Vagina (tissue), 2 donors: ENCODE measurements around the gene SH3BP5. TPM values are rescaled to one million over a fixed set of nuclear protein-coding genes. Genes with fewer than 3 reads are reported as not detected.

Experiments used
- DNase-seq, 2 donors: peaks; one replicate each; pipeline ENCODE4 v3.0.0-alpha.2; 2017; ENCODE audit errors: extremely low spot score in 2 of 2
- H3K27ac ChIP-seq: fragments of 200-600 bp; sonication (generic); one replicate; pipeline ENCODE4 v1.5.1; 2019
- H3K27me3 ChIP-seq: fragments of 200-600 bp; sonication (generic); one replicate; pipeline ENCODE4 v1.5.1; 2019
- H3K36me3 ChIP-seq, 2 donors: fragments of 200-600 bp; sonication (generic); one replicate each; pipeline ENCODE4 v1.5.1; 2017 to 2019
- H3K4me1 ChIP-seq: fragments of 200-600 bp; sonication (generic); one replicate; pipeline ENCODE4 v1.5.1; 2019
- H3K4me3 ChIP-seq, 2 donors: fragments of 200-600 bp; sonication (generic); 1 replicate in 1 of 2; 2 replicates in 1 of 2; pipeline ENCODE4 v1.5.1; 2016 to 2019
- H3K9me3 ChIP-seq: fragments of 200-600 bp; sonication (generic); one replicate; pipeline ENCODE4 v1.5.1; 2019
- POLR2A ChIP-seq, 2 donors: fragments of 450-650 bp; IDR thresholded peaks; one replicate each; pipeline ENCODE4 v1.6.1; 2017; ENCODE audit warnings: antibody characterized with exemption in 2 of 2, mild to moderate bottlenecking in 2 of 2, moderate library complexity in 2 of 2
- POLR2AphosphoS5 ChIP-seq, 2 donors: sonication (generic); formaldehyde crosslinking; IDR thresholded peaks; one replicate each; pipeline ENCODE4 v1.9.0; 2017; ENCODE audit warnings: antibody characterized with exemption in 2 of 2, mild to moderate bottlenecking in 2 of 2, low read depth in 1 of 2; ENCODE audit not compliant: insufficient read depth in 1 of 2
- intact Hi-C: fragments of 100-400 bp; cut with DNase I; formaldehyde crosslinking; loops from one replicate; pipeline ENCODE4 v1.15.1; 2023
- total RNA-seq: library from RNA; depleted of rRNA; stranded (reverse); fragments of >200 nt; gene quantifications from one replicate; pipeline ENCODE4 v1.2.3, GENCODE V29; 2016
- TF ChIP-seq, protein P1 (sequence below), 3 experiments: fragments of 450-650 bp in 2 of 3; fragments of 200-600 bp in 1 of 3; sonication (generic) in 1 of 3; IDR thresholded peaks; one replicate each; pipeline ENCODE4 v1.5.1; 2017 to 2019; ENCODE audit warnings: antibody characterized with exemption in 3 of 3, mild to moderate bottlenecking in 2 of 3, moderate library complexity in 2 of 3

SH3BP5 gene
- total RNA-seq, 1 donor from 2014 or later = 78.6 TPM

DNA sequence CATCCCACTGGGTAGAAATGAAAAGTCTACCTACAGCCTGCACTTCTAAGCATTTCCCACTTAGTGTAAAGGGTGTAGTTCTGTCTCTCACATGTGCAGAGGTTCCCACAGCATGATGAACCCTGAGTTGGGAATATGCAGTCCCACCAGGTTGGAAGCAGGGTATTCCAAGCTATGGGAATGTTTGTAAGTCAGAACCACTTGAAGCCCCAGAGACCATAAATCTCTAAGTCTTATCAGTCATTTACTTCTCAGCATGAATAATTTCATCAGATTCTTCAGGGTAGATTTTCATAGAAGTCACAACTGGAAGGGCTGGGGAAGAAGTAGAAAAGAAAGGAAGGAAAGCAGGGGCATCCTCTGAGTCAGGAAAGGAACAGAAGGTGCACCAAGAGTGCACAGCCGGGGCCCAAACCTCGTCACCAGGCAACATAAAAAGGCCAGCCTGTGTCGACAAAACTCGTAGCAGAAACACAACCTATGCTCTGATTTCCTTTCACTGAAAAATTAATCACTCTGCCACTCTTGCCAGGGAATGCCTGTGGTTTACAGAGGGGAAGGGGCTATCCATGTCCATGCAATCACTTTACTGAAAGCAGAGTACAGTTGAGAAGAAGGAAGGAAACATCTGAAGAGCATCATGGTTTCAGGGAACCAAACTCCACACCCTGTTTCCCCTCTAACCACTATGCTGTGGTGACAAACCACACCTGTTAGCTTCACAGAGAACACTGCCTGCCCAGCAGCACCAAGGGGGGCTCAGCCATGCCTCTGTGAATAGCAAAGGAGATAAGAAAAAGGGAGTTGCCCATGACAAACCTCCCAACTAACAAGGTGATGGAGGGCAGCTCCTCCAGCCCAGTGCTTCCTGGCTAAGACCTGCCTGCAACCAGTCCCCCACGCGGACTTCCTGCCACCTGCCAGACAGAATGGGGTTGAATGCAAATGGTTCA is 40.5 kb downstream of the SH3BP5 start:
- intact Hi-C loops = loop anchor here (5.0 kb wide), 1 partner anchor 35 kb away; no protein-coding TSS in a partner anchor
- H3K9me3 ChIP-seq = no peaks in the 10 kb centered on the region
- H3K4me3 ChIP-seq = no peak overlapping the region
- DNase-seq = no peak
- peak overlapping the region; percentile 74 for H3K27ac ChIP-seq
- H3K27me3 ChIP-seq = no peaks in the 10 kb centered on the region
- TF ChIP-seq, protein P1, sequence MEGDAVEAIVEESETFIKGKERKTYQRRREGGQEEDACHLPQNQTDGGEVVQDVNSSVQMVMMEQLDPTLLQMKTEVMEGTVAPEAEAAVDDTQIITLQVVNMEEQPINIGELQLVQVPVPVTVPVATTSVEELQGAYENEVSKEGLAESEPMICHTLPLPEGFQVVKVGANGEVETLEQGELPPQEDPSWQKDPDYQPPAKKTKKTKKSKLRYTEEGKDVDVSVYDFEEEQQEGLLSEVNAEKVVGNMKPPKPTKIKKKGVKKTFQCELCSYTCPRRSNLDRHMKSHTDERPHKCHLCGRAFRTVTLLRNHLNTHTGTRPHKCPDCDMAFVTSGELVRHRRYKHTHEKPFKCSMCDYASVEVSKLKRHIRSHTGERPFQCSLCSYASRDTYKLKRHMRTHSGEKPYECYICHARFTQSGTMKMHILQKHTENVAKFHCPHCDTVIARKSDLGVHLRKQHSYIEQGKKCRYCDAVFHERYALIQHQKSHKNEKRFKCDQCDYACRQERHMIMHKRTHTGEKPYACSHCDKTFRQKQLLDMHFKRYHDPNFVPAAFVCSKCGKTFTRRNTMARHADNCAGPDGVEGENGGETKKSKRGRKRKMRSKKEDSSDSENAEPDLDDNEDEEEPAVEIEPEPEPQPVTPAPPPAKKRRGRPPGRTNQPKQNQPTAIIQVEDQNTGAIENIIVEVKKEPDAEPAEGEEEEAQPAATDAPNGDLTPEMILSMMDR (IDR thresholded peaks at IDR 0.05) = no peak
- TF ChIP-seq POLR2A (IDR thresholded peaks at IDR 0.05) = no peak
- no peak for TF ChIP-seq POLR2AphosphoS5 (IDR thresholded peaks at IDR 0.05; ENCODE audit: insufficient read depth in 1 of 2, low read depth in 1 of 2)
- H3K36me3 ChIP-seq = no peaks in the 10 kb centered on the region
- H3K4me1 ChIP-seq = peaks cover 83% of the 10 kb centered on the region

DNA sequence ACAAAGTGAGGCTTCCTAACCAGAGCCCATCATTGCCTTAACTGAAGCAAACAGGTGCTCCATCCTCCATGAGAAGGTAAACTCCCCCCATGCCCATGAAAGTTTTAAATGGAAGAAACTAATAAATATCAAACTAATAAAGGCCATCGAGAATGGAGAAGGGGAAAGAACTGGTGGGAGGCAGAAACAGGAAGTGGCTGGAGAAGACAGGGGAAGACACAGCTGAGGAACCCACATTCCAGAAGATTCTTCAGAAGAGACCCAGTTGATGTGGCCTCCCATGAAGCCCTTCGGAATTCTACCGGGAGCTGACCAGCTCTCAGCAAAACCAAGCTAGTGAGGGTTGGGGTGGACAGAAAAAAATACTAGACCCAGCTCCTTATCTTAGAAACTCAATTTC is 41.6 kb downstream of the SH3BP5 start:
- H3K27me3 ChIP-seq = no peaks in the 10 kb centered on the region
- peak overlapping the region; percentile 74 for H3K27ac ChIP-seq
- peaks cover 85% of the 10 kb centered on the region for H3K4me1 ChIP-seq
- H3K4me3 ChIP-seq = no peak overlapping the region
- TF ChIP-seq POLR2A (IDR thresholded peaks at IDR 0.05) = no peak
- TF ChIP-seq, protein P1 (IDR thresholded peaks at IDR 0.05) = no peak
- TF ChIP-seq POLR2AphosphoS5 (IDR thresholded peaks at IDR 0.05; ENCODE audit: insufficient read depth in 1 of 2, low read depth in 1 of 2) = no peak
- intact Hi-C loops = loop anchor here (5.0 kb wide), 1 partner anchor 37 kb away; no protein-coding TSS in a partner anchor
- no peaks in the 10 kb centered on the region for H3K9me3 ChIP-seq
- no peak for DNase-seq
- H3K36me3 ChIP-seq = no peaks in the 10 kb centered on the region

DNA sequence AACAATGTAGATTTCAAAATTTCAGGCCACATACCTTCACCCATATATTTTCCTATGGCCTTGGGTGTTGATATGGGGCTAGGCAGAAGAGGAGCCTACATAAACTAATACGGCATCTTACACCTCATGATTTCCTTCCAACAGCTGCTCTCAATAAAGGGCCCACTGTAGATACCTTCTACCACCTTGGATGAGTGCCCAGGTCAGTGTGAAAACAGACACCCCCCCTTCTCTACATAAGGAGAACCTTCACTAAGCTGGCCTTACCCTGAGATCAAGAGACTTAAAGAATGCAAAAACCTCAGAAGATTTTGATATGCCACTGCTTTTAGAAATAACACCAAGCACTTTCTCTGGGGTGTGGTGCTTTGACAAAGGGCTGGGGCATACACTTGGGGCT is 42.7 kb downstream of the SH3BP5 start:
- DNase-seq = no peak
- Histone ChIP-seq H3K36me3 (no peaks in the 10 kb centered on the region), H3K27ac (peak overlapping the region; percentile 74), H3K4me3 (no peak overlapping the region), H3K4me1 (peaks cover 83% of the 10 kb centered on the region), H3K27me3 (no peaks in the 10 kb centered on the region), H3K9me3 (no peaks in the 10 kb centered on the region)
- intact Hi-C loops = loop anchor here (5.0 kb wide), 1 partner anchor 38 kb away; no protein-coding TSS in a partner anchor
- TF ChIP-seq POLR2AphosphoS5 (IDR thresholded peaks at IDR 0.05; ENCODE audit: insufficient read depth in 1 of 2, low read depth in 1 of 2) (no peak), POLR2A (IDR thresholded peaks at IDR 0.05) (no peak)
- TF ChIP-seq, protein P1 (IDR thresholded peaks at IDR 0.05) = no peak

GRCh38 chr3:15288331-15289035 is 43.9 kb downstream of the SH3BP5 start:
- DNase-seq = no peak
- TF ChIP-seq POLR2A (IDR thresholded peaks at IDR 0.05) = no peak
- TF ChIP-seq, protein P1 (IDR thresholded peaks at IDR 0.05) = no peak
- TF ChIP-seq POLR2AphosphoS5 (IDR thresholded peaks at IDR 0.05; ENCODE audit: insufficient read depth in 1 of 2, low read depth in 1 of 2) = no peak
- Histone ChIP-seq H3K4me1 (peaks cover 88% of the 10 kb centered on the region), H3K27ac (peak overlapping the region; percentile 83), H3K9me3 (no peaks in the 10 kb centered on the region), H3K27me3 (no peaks in the 10 kb centered on the region), H3K36me3 (no peaks in the 10 kb centered on the region), H3K4me3 (no peak overlapping the region)
- intact Hi-C loops = no loop called here
